ENCODE data around the gene PNMA1. TPM values are rescaled to one million over a fixed set of nuclear protein-coding genes. Genes with fewer than 3 reads are reported as not detected.

PNMA1 gene
- total RNA-seq, 1 experiment from 2014 or later, result 24.6 TPM

DNA sequence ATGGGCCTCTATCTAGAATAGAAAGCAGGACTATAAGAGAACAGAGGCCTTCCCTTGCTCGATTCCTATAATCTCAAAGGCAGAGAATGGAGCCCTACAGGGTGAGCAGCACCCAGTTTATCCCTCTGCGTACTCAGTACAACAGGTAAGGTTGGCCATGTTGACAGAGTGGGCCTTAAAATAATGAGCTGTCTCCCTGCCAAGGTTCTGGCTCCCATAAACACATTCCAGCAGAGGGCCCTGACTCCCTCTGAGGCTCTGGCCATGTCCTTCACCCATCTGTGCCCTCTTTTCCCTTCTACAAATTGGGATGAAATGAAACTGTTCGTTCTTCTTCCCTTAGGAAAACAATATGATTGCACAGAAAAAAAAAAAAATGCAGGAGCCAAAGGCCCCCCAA is 16.9 kb upstream of the PNMA1 start:
- ChIA-PET POLR2A (no interaction called here), RAD21 (ENCODE audit: low non-redundant PET in 1 of 2, low total read pairs in 2 of 2, uncharacterized antibody in 2 of 2, unreplicated experiment in 2 of 2) (interaction anchor here in 1 of 2 experiments (0.6 to 0.9 kb wide), 2 partner anchors 29 to 91 kb away, joined by 3 read pairs; a partner anchor contains a TSS), CTCF (interaction anchor here (0.8 to 6.2 kb wide), 6 partner anchors 10 to 139 kb away, joined by 3 to 59 read pairs (median 4); no protein-coding TSS in a partner anchor)
- Histone ChIP-seq H2AFZ (ENCODE audit: low read depth, low read length, poor library complexity, severe bottlenecking) (no peak overlapping the region), H3K27me3 (ENCODE audit: insufficient read depth, low read length) (no peaks in the 10 kb centered on the region), H3K27ac (ENCODE audit: low read depth, low read length) (no peak overlapping the region), H3K4me1 (ENCODE audit: control insufficient read depth in 1 of 2, insufficient read depth in 2 of 2, low read length in 2 of 2) (peaks cover 3 to 15% of the 10 kb centered on the region in 2 experiments; a peak in 3 of 4 replicates), H3K9ac (ENCODE audit: low read length) (no peak overlapping the region), H3K79me2 (ENCODE audit: insufficient read depth, low read length) (peaks cover 3% of the 10 kb centered on the region; the same call in 1 of the 2 replicates), H3K36me3 (ENCODE audit: control insufficient read depth in 1 of 2, insufficient read depth in 2 of 2, low read length in 2 of 2) (peaks cover 11 to 27% of the 10 kb centered on the region in 2 experiments; a peak in 2 of 4 replicates), H3K9me2 (ENCODE audit: insufficient read depth) (no peaks in the 10 kb centered on the region), H3K9me3 (ENCODE audit: control insufficient read depth in 1 of 2, insufficient read depth in 1 of 2, low read depth in 1 of 2, low read length in 2 of 2) (no peaks in the 10 kb centered on the region), H3K4me3 (replicated peaks in 1 of 2; ENCODE audit: low read depth in 1 of 2, low read length in 2 of 2) (no peak overlapping the region), H4K20me1 (ENCODE audit: insufficient read depth) (no peaks in the 10 kb centered on the region; the same call in 1 of the 2 replicates), H3K4me2 (ENCODE audit: low read length) (no peak overlapping the region)
- no TSS peak for BruUV-seq (replicated peaks)
- no peak for ATAC-seq
- DNase-seq (ENCODE audit: low read depth, low spot score), result no peak
- no peak for TF ChIP-seq EZH2 (IDR thresholded peaks at IDR 0.05)
- TF ChIP-seq, protein P1, sequence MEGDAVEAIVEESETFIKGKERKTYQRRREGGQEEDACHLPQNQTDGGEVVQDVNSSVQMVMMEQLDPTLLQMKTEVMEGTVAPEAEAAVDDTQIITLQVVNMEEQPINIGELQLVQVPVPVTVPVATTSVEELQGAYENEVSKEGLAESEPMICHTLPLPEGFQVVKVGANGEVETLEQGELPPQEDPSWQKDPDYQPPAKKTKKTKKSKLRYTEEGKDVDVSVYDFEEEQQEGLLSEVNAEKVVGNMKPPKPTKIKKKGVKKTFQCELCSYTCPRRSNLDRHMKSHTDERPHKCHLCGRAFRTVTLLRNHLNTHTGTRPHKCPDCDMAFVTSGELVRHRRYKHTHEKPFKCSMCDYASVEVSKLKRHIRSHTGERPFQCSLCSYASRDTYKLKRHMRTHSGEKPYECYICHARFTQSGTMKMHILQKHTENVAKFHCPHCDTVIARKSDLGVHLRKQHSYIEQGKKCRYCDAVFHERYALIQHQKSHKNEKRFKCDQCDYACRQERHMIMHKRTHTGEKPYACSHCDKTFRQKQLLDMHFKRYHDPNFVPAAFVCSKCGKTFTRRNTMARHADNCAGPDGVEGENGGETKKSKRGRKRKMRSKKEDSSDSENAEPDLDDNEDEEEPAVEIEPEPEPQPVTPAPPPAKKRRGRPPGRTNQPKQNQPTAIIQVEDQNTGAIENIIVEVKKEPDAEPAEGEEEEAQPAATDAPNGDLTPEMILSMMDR (IDR thresholded peaks at IDR 0.05 in 2 of 3, conservative IDR thresholded peaks at IDR 0.05 in 1 of 3; ENCODE audit: borderline replicate concordance in 1 of 3, insufficient read depth in 1 of 3, low read depth in 2 of 3, low read length in 2 of 3), result peak in 2 of 3 experiments; percentile 6 to 26; a peak in 1 of 6 replicates
- TF ChIP-seq CEBPB (IDR thresholded peaks at IDR 0.05; ENCODE audit: low read depth), result no peak
- peak; percentile 48; the same call in 1 of the 2 replicates for TF ChIP-seq RAD21 (IDR thresholded peaks at IDR 0.05; ENCODE audit: low read depth)
- no peak for TF ChIP-seq SRF (IDR thresholded peaks at IDR 0.05; ENCODE audit: low read depth)
- intact Hi-C loops (cut with micrococcal nuclease), result no loop called here

All from HCT116 (cell line).